OCI-LY7 (cell line): Measurements from ENCODE around the gene COL4A3. TPM values are rescaled to one million over a fixed set of nuclear protein-coding genes. Genes with fewer than 3 reads are reported as not detected.

Source experiments
- BruUV-seq: library from RNA; stranded (reverse); fragments of 400-500 nt; replicated peaks from 2 replicates; lab custom pipeline; 2021; lab: Mats Ljungman, UMichigan
- CTCF ChIA-PET: fragments of 300-600 bp; sonication (Branson Sonifier 250); formaldehyde crosslinking; loops from one replicate; lab custom pipeline; 2022; ENCODE audit warnings: antibody characterized with exemption; ENCODE audit not compliant: unreplicated experiment; lab: Charles Lee
- POLR2A ChIA-PET: fragments of 300-600 bp; sonication (Branson Sonifier 250); formaldehyde crosslinking; loops from one replicate; lab custom pipeline; 2022; ENCODE audit warnings: antibody characterized with exemption; lab: Charles Lee
- DNase-seq: peaks from one replicate; pipeline ENCODE4 v3.0.0-alpha.2; 2015; ENCODE audit warnings: low spot score
- H2AFZ ChIP-seq: fragments of 200-600 bp; sonication (generic), shearing (Covaris generic); 2 replicates; pipeline ENCODE4 v1.6.1; 2014; ENCODE audit warnings: mild to moderate bottlenecking, antibody characterized with exemption, low read length, moderate library complexity
- H3K27ac ChIP-seq: fragments of 200-600 bp; sonication (generic); 2 replicates; pipeline ENCODE4 v1.5.1; 2014; ENCODE audit warnings: mixed run types, low read depth, mild to moderate bottlenecking, moderate library complexity, low read length, inconsistent platforms; ENCODE audit not compliant: poor library complexity, severe bottlenecking
- H3K36me3 ChIP-seq: fragments of 200-600 bp; sonication (generic); 2 replicates; pipeline ENCODE4 v1.6.1; 2014; ENCODE audit warnings: mild to moderate bottlenecking, antibody characterized with exemption, low read length, moderate library complexity, mixed read lengths; ENCODE audit not compliant: insufficient read depth
- H3K4me1 ChIP-seq: fragments of 200-600 bp; sonication (generic); 2 replicates; pipeline ENCODE4 v1.5.1; 2014; ENCODE audit warnings: mild to moderate bottlenecking, low read length; ENCODE audit not compliant: insufficient read depth, poor library complexity, severe bottlenecking
- H3K4me2 ChIP-seq: fragments of 200-600 bp; sonication (generic); 2 replicates; pipeline ENCODE4 v1.6.1; 2014; ENCODE audit warnings: mild to moderate bottlenecking, low read length
- H3K4me3 ChIP-seq: fragments of 200-600 bp; sonication (generic); 2 replicates; pipeline ENCODE4 v1.5.1; 2014; ENCODE audit warnings: mild to moderate bottlenecking, low read depth, low read length; ENCODE audit not compliant: poor library complexity, severe bottlenecking
- H3K79me2 ChIP-seq: fragments of 200-600 bp; sonication (generic); 2 replicates; pipeline ENCODE4 v1.6.1; 2016; ENCODE audit warnings: low read depth, mild to moderate bottlenecking, low read length, moderate library complexity, mixed read lengths; ENCODE audit not compliant: insufficient read depth
- H3K9me2 ChIP-seq: fragments of 200-600 bp; sonication (generic); 2 replicates; pipeline ENCODE4 v1.6.1; 2016; ENCODE audit warnings: mild to moderate bottlenecking, low read length, mixed read lengths; ENCODE audit not compliant: insufficient read depth
- H3K9me3 ChIP-seq: fragments of 200-600 bp; sonication (generic); 2 replicates; pipeline ENCODE4 v1.6.1; 2014; ENCODE audit warnings: mild to moderate bottlenecking, mixed run types, low read length, mixed read lengths
- H4K20me1 ChIP-seq: fragments of 200-600 bp; sonication (generic); 2 replicates; pipeline ENCODE4 v1.6.1; 2014; ENCODE audit warnings: mild to moderate bottlenecking, antibody characterized with exemption, low read length, moderate library complexity, mixed read lengths; ENCODE audit not compliant: insufficient read depth
- CTCF ChIP-seq: fragments of 200-600 bp; sonication (generic); conservative IDR thresholded peaks from 2 replicates; pipeline ENCODE4 v1.5.1; 2014; ENCODE audit warnings: mild to moderate bottlenecking, antibody characterized with exemption, low read length, moderate library complexity, mixed read lengths
- EZH2phosphoT487 ChIP-seq: fragments of 200-600 bp; sonication (generic); IDR thresholded peaks from 2 replicates; pipeline ENCODE4 v1.6.1; 2018; ENCODE audit warnings: low read depth, borderline replicate concordance, mild to moderate bottlenecking, mixed run types, antibody characterized with exemption, low read length, moderate library complexity, mixed read lengths
- intact Hi-C: fragments of 100-400 bp; cut with micrococcal nuclease; formaldehyde crosslinking; loops from one replicate; pipeline ENCODE4 v1.10.0; 2022; ENCODE audit not compliant: unreplicated experiment
- total RNA-seq, 2 experiments: library from RNA; depleted of rRNA in 1 of 2; stranded (reverse); fragments of >200 nt in 1 of 2; shearing (Covaris generic) in 1 of 2; gene quantifications; 2 replicates each; pipeline ENCODE4 v1.2.3, GENCODE V29; 2014 to 2022

The COL4A3 gene
- total RNA-seq, 2 experiments from 2014 or later: 0.06 to 10.9 TPM

GRCh38 chr2:227256605-227257004 is 92.2 kb downstream of the COL4A3 start:
- ChIA-PET POLR2A (no interaction called here), CTCF (no interaction called here)
- Histone ChIP-seq H3K36me3 (no peaks in the 10 kb centered on the region), H3K9me2 (no peaks in the 10 kb centered on the region), H3K4me1 (no peaks in the 10 kb centered on the region), H4K20me1 (no peaks in the 10 kb centered on the region), H3K4me3 (no peak overlapping the region), H3K27ac (no peak overlapping the region), H2AFZ (no peak overlapping the region), H3K4me2 (no peak overlapping the region), H3K79me2 (no peaks in the 10 kb centered on the region), H3K9me3 (no peaks in the 10 kb centered on the region)
- no peak for DNase-seq
- intact Hi-C loops: no loop called here
- BruUV-seq: no TSS peak
- TF ChIP-seq CTCF: no peak
- TF ChIP-seq EZH2phosphoT487: no peak

GRCh38 chr2:227257820-227258219 is 93.4 kb downstream of the COL4A3 start:
- ChIA-PET CTCF (no interaction called here), POLR2A (interaction anchor here (1.1 kb wide), 1 partner anchor 13 kb away, joined by 3 read pairs; no protein-coding TSS in a partner anchor)
- Histone ChIP-seq H4K20me1 (no peaks in the 10 kb centered on the region), H2AFZ (no peak overlapping the region), H3K36me3 (no peaks in the 10 kb centered on the region), H3K4me1 (no peaks in the 10 kb centered on the region), H3K4me2 (no peak overlapping the region), H3K4me3 (no peak overlapping the region), H3K9me2 (no peaks in the 10 kb centered on the region), H3K79me2 (no peaks in the 10 kb centered on the region), H3K9me3 (no peaks in the 10 kb centered on the region), H3K27ac (no peak overlapping the region)
- no TSS peak for BruUV-seq
- DNase-seq: no peak
- intact Hi-C loops: no loop called here
- TF ChIP-seq EZH2phosphoT487: no peak
- no peak for TF ChIP-seq CTCF

GRCh38 chr2:227260041-227260440 is 95.6 kb downstream of the COL4A3 start:
- no peak for DNase-seq
- no peaks in the 10 kb centered on the region for H3K36me3 ChIP-seq
- no peaks in the 10 kb centered on the region for H3K9me2 ChIP-seq
- ChIA-PET POLR2A (interaction anchor here (0.6 kb wide), 1 partner anchor 614 kb away, joined by 4 read pairs; no protein-coding TSS in a partner anchor), CTCF (no interaction called here)
- H3K27ac ChIP-seq: no peak overlapping the region
- no peak overlapping the region for H3K4me2 ChIP-seq
- no peaks in the 10 kb centered on the region for H3K9me3 ChIP-seq
- intact Hi-C loops: no loop called here
- TF ChIP-seq CTCF: no peak
- no peak for TF ChIP-seq EZH2phosphoT487
- H4K20me1 ChIP-seq: no peaks in the 10 kb centered on the region
- no peaks in the 10 kb centered on the region for H3K79me2 ChIP-seq
- no peaks in the 10 kb centered on the region for H3K4me1 ChIP-seq
- BruUV-seq: no TSS peak
- H3K4me3 ChIP-seq: no peak overlapping the region
- no peak overlapping the region for H2AFZ ChIP-seq
